ENCODE results near the gene GRID1.

GRID1 gene

DNA sequence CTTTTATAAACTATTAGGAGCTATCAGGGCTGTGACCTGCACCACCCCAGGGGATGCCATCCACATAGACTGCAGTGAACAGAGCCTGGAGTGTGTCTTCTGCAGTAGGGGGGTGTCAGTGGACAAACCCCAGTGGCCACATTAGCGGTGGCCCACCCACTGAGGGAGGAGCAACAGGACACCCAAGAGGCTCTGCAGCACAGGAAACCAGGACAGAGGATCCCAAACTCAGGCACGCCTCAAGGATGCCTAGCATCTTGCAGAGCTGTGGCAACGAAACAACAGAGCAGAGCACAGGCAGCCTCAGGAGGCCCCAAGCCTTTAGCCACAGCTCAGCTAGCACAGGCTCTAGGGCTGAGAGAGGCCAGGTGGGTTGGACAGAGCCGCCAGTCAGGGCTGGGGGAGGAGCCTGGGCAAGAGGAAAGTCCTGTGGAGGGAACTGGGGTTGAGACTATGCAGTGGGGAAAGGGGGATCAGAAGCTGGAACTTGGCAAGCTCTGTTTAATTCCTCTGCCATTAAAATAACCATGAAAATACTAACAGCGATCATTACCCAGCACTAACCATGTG, 53.8 kb downstream of the GRID1 start:
- no peak for DNase-seq

DNA sequence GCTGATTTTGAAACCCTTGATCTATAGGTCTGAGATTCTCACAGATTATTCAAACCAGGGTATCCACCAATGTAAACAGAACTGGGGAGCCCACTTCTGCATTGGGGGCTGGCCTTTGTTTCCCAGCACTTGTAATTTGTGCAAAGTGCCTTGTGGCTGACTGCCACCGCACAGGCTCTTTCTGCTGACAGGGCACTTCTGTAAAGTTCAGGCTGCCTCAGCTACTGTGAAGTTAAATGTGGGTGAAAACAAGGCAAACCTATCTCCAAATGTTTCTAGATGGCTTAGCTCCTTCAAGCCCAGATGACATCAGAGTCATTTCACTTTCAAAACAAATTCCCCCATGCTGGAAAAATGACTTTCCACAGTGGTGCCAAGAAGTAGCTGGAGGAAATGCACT, 54.7 kb downstream of the GRID1 start:
- no peak for DNase-seq

DNA sequence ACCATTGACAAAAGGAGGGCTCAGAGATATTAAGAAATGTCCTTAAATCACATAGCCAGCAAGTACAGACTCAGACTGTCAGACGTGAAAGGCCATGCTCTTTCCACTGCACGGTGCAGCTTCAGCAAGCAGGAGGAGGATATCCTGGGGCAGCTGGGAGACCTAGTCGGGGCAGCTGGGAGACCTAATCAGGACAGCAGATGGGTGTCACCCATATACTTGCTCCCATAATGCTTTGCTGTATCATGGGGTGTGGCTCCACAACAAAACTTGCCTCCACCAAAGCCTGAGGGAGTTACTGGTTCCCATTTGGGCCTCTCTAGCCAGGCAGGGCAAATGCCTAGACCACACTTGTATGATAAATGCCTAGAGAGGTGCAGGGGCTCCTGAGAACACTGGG, 55.4 kb downstream of the GRID1 start:
- no peak for DNase-seq

DNA sequence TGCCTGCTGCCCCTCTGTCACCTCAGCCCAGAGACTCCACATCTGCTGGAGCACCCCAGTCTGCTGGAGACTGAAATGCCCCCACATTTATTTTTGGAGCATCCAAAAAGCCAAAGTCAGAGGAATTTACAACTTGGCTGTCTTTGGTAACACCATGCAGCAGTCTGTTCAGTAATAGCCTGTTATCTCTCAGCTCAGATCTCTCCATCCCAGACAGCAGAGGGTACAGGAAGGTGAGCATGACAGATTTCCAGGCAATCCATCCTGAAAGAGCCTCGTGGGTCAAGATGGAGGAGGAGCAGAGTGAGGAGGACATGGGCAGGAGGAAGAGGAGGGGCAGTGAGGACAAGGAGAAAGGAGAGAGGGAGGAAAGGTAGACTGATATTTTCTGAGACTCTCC, 55.9 kb downstream of the GRID1 start:
- no peak for DNase-seq

DNA sequence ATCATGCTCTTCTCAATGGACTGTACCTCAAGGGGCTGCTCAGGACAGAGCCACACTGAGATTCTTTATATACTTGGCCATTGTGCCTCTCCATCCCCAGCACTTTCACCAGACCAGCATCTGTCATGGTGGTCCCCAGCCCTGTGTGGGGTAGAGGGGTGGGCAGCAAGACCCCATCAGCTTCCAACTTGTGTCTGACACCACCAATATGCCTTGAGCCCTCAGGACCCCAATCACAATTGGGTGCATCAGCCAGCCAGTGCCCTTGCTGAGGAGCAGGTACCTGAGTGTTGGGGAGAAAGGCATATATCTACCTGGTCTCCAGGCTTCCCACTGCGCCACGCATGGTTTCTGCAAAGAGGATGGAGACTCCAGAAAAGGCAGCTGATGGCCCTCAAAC, 56.3 kb downstream of the GRID1 start:
- no peak for DNase-seq

DNA sequence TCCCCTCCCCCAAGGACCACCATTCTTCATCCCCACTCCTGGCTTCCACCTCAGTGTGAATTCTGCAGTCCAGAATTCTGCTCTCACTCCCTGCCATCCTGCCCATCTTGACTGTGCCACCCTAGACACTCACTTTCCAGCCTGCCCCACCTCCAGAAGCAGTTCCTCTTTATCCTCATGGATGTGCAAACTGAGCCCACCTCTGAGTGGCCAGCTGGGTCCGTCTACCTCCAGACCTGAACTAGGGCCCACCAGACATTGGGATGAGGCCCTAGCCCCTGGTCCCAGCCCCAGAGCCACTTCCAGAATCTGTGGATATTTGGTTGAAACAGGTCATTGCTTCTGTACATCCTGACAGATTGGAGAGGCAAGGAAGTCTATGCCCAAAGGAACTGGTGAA, 58.5 kb downstream of the GRID1 start:
- DNase-seq = no peak

DNA sequence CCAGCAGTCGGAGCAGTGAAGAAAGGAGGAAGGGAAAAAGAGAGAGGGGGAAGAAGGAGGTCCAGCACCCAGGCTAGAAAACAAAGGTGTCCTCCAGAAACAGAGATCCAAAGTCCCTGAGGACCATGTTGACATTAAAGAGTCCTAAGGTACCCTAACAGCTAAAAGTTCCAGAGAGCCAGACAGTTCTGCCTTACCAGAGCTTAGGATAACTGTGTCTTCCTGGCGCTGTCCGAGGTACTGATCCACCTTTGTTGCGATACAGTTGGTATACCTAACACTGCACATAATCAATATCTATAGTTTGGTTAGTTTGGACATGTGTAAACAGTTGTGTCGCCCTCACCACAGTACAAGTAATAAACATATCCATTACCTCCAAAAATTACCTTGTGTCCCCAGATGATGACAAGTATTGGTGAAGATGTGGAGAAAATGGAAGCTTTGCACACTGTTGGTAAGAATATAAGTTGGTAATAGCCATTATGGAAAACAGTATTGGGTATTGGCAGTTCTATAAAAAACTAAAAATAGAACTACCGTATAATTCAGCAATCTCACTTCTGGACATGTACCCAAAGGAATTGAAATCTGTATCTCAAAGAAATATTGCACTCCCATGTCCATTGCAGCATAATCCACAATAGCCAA, 59.8 kb downstream of the GRID1 start:
- no peak for DNase-seq

DNA sequence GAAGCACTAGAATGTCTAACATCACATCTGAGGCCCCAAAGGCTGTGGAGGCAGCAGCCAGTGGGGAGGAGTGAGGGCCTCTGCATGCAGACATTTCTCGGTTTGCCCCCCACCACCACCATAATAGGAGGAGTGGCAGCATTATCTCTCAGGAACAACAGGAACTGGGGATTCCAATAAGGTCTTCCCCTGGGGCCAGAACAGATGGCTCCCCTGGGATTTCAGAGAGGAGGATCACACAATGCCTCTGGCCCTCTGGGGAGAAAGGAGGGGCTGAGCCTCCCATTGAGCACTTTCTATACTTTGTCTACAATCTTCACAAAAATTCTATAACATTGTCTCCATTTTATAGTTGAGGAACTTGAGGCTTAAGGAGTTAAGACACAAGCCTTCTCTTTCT, 61.1 kb downstream of the GRID1 start:
- no peak for DNase-seq

DNA sequence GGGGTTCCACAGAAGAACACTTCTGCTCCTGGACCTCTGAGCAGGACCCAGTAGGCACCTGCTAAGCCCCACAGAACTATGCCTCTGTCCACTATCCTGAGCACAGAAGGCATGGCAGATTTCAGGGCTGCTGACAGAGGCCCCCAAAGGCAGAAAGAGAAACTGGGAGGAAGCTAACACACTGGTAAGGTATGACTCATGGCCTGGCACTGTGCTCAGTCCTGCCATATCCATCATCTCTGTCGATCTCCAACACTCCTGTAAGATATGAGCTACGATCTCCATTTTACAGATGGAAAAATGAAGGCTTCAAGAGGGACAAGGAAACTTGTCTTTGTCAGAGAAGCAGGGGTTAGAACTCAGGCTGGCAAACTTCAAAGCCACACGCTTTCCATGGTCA, 62.2 kb downstream of the GRID1 start:
- DNase-seq = no peak

DNA sequence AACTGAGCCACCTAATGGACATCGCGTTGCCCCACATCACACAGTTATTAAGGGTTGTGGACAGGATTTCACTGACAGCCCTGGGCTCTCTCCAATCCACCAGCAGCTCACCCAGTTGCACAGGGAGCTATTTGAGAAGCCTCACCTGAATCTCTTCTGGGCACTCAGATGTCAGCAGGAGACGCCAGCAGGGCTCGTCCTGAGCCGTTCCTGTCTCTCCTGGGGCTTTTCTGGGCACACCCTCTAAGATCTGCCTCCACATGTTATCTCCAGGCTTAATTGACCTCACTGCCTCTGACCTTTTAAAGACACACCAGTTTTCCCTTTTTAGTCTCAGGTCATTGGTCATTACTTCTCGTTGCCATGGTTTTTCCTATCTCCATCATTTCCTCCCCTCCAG, 63.0 kb downstream of the GRID1 start:
- DNase-seq = no peak

DNA sequence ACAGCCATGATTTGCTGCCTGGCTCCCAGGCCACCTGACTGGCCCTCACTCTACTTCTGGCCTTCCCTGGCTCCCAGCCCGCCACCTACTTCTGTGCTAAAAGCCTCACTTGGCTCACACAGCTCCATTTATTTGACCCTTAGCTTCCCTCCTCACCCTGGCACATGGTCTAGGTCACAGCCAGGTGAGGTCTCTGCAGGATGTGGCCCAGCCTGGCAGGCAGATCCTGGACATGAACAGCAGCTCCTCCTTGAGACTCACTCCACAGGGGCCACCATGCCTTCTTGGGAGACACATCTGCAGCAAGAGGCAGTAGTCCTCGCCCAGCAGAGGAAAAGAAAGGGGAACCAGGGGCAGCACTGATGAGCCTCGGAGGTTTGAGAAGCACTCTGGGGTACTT, 64.6 kb downstream of the GRID1 start:
- DNase-seq = no peak

DNA sequence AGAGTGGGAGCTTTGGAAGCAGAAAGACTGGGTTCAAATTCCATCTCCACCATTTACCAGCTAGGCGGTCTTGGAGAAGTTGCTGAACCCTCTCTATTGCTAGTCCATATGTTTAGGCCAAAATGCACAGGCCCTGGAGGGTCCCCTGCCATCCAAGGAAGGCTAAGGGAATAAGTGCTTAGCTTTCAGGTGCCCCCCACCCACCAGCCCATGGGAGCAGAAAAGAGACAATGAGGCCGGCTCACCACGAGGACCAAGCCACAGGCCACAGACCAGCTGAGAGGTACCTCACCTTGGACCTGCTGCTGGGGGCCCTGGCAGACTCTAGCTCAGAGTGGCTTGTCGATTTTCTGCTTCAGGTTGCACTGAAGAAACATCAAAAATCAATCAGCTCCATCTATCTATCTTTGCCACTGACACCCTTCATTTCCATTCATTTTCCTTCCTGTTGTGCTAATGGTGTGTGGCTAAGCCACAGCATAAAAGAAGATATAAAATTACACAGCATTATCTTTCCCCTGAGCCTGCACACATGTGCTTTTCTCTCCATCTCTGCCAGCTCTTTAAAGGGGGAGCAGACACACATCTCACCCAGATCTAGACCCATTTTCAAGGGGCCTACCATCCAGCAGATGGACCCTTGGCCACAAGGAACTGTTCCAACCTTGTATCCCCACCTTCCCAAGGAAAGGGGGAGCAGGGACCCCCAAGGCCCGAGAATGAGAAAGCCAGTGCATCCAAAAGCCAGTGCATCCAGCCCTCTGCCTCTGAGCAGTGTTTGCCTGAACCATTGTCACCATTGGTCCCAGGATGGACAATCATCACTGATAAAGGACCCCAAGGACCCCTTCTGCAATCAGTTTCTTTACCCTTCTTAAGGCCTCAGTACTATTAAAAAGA, 65.4 kb downstream of the GRID1 start:
- DNase-seq = no peak

DNA sequence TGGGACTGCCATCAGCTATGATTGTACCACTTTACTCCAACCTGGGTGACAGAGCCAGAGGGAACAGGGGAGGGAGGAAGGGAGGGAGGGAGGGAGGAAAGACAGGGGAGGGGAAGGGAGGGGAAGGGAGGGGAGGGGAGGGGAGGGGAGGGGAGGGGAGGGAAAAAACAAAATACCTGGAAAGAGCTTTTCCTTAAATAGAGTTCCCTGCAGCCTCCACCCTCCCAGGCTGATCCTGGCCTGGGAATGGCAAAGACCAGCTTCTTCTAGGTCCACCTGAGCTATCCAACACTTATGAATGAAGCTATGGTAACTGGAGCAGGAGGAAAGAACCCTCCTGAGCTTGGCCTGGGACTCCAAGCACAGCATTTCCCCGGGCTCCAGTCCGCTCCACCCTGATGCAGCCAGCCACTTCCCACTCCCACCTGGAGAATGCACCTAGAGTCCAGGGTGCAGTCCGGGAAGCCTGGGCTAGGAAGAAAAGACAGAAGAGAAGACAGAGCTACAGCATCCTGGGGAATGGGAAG, 66.1 kb downstream of the GRID1 start:
- no peak for DNase-seq

DNA sequence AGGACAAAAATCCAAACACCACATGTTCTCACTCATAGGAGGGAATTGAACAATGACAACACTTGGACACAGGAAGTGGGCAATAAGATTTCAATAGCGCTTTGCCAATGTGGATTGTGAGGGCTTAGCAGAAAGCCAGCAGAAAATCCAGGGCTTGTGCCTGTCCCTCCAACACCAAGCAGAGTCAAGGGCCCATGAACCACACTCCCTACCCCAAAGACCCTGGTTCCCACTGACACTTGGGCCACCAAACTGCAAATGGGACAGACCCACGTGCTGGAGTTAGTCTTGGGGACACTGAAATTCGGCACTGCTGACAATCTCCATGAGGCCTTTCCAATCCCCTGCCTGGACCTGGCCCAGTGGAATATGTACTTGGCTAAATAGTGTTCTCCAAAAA, 67.0 kb downstream of the GRID1 start:
- DNase-seq = no peak

DNA sequence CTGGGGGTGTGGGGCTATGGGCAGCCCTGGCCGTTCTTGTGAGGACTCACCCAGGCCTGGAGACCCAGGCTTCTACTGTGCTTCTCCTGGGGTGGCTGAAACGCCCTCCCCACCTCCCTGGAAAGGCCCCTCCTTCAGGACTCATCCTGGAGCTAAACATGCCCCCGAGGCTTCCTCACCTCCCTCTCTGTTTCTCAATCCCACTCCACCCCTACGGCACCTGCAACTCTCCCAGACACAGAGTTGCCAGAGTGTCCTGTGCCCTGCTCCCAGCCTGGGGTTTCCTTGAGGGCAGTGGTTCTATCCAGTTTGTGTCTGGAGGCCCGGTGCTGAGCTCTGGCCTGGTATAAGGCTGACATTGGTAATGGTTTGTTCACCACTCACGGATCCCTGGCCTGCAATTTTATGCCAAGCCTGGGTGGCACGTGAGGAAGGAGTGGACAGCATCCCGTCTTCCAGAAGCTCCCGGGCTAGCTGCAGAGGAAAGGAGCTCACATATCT, 68.0 kb downstream of the GRID1 start:
- DNase-seq = no peak

DNA sequence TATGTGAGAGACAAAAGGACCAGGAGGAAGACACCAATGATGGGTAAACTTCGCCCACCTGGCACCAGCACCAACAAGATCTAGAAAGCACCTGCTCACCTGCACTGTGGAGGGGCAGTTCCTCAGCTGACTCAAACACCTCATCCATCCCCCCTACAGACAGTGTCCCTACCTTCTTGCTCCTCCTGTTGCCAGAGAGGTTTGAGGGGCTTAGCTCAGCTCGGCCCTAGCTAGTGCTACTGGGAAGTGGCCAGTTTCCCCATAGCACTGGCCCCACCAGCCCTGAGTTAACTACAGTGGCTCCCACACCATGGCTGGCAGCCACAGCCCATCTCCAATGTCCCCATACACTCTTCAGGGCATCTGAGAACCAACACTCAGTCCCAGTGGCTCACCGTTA, 70.8 kb downstream of the GRID1 start:
- no peak for DNase-seq

DNA sequence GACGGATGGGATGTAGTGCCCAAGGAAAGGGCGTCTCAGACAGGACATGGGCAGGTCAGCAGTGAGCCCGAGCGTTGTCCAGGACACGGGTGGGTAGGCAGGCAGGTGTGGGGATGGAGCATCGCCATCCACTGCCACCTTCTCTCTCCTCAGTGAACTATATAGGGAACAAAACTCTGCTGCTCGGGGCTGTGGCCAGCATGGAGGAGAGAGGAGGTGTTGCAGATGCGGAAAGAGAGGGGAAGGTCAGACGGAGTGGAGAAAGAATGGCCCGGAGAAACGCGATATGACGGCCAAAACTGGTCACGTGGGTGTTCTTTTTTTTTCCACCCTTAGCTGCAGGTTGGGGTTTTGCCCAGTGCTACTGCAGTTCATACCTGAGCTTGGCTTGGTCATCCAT, 71.2 kb downstream of the GRID1 start:
- DNase-seq = no peak

DNA sequence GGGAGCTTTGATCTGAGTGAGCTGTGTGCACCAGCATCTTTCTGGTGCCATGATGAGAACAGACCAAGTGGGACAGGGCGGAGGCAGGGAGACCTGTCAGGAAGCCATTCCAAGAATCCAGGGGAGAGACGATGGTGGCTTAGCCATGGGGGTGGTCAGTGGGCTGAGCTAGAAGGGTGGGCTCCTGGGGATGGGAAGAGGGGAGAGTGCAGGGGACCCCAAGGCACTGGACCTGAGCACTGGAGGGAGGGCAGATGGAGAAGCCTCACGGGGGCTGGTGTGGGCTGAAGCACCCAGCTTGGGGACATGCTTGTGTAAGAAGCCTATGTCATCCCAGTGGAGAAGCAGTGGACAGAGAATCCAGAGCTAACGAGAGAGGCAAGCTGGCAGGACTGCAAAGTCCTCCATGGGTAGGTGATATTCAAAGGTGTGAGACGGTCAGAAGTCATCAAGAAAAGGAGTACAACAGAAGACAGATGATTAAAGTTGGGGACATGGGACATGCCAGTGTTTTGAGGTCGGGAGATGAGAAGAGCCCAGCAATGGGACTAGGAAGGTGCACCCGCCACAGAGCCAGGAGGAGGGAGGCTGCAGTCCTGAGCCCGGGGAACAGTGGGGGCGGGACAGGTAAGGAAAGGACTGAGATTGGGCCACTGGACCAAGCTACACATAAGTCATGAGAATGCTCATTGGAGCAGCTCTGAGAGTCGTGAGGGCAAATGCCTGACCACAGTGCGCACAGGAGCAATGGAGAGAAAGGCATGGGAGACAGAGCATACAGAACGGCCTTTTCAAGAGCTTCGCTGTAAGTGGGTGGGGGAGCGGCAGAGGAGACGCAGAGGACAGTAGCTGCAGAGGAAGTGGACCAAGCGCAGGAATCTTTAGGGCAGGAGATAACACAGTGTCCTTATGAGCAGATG, 72.0 kb downstream of the GRID1 start:
- no peak for DNase-seq

DNA sequence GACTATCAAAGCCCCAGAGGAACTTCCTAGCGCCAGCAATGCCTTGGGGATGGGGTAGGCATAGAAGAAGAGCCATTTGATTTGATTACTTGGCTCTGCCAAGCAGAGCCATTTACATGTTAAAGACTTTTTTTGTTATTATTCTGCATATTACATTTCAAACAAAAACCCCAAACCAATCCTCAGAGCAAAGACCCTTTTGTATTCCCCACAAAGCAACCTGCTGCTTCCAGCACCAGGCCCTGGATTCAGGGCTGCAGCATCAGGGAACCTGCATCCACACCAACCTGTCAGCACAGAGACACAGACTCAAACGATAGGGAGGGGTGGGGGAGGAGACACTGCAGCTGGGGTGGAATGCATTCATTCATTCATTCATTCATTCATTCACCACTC, 73.2 kb downstream of the GRID1 start:
- no peak for DNase-seq

DNA sequence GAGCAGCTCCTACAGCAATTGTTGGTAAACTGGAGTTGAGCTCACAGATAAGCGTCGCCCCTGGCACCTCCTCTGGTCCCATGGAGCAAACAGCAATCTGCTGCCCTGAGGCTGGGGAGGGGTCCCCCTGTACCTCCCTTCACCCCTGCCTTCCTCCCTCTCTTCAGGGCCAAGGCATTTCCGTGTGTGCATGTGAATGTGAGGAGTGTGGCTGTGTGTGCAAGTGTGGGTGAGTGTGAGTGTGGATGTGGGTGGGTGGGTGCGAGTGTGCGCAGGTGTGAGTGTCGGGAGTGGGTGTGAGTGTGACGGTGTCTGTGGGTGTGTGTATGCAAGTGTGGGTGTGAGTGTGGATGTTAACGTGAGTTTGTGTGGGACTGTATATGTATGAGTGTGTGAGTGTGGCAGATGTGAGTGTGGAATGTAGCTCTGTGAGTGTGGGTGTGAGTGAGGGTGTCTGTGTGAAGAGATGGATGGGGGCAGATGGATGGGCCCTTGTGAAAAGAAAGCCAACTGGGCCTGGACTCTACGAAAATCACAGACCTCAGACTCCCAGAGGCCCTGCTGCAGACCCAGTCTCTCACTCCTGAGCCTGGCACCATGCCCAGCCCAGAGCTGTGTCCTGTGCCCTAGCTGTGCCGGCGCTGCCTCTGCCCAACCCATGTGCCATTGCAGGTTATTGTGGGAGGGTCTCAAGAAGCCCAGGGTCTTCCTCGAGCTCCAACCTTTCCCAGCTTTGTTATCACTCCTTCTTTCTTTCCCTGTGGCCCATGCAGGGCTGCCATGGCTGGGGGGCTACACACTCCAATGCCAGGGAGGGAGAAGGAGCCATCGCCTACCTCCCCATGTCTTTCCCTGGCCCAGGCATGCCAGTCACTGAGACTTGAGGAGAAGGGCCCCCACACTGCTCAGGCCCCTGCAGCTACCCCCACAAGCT, 73.9 kb downstream of the GRID1 start:
- no peak for DNase-seq

DNA sequence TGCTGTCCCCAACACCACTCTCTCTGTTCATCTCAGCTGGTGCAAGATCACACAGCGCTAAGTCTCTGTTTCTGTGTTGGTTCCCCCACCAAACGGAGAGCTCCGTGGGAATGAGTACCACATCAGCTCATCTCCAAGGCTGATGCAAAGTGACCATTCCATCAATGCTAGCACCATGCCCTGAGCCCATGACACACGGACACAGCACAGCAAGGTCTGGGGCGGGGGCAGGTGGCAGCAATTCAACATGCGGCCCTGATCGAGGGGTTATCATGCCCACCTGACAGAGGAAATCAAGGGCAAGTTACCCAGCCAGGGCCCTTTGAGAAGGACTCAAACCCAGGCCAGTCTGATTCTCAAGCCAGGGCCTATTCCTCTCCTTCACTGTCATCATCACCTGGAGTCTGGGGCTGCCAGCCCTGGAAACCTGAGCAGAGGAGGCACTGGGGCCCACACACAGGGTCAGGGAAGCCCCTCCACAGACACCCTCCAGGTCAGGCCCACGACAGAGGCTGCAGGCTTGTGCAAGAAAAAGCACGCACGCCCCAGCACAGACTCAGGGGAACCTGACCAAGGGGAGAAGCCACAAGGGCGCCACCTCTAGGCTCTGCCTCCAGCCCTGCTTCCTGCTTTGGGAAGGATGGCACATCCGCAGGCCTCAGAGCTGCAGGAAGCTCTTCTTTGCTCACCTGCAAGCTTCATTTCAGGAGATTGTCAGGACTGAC, 74.8 kb downstream of the GRID1 start:
- DNase-seq = no peak

All from activated T-cell treated with anti-CD3 and anti-CD28 coated beads, Interleukin-2, amount 50 U/mL, for 1 hour (primary cell).